ENCODE measurements around the gene ARSG.

ARSG gene

GRCh38 chr17:68418876-68419275 lies 127.6 kb downstream of the ARSG start:
- no peak for TF ChIP-seq CTCF (IDR thresholded peaks at IDR 0.05; ENCODE audit: low read depth, low read length)
- no peaks in the 10 kb centered on the region for H3K9me3 ChIP-seq
- no peaks in the 10 kb centered on the region for H3K36me3 ChIP-seq
- no peak for DNase-seq
- peaks cover 3% of the 10 kb centered on the region; the same call in 1 of the 2 replicates for H3K27me3 ChIP-seq
- no peak overlapping the region for H3K4me3 ChIP-seq (ENCODE audit: low read depth, low read length)
- no peaks in the 10 kb centered on the region for H3K4me1 ChIP-seq

- no peak for DNase-seq
- Histone ChIP-seq H3K4me1 (no peaks in the 10 kb centered on the region), H3K36me3 (no peaks in the 10 kb centered on the region), H3K9me3 (no peaks in the 10 kb centered on the region), H3K4me3 (ENCODE audit: low read depth, low read length) (no peak overlapping the region), H3K27me3 (peaks cover 3% of the 10 kb centered on the region; the same call in 1 of the 2 replicates)
- no peak for TF ChIP-seq CTCF (IDR thresholded peaks at IDR 0.05; ENCODE audit: low read depth, low read length)
Measured at GRCh38 chr17:68420065-68420464, 128.8 kb downstream of the ARSG start.

GRCh38 chr17:68421486-68421885 lies 130.2 kb downstream of the ARSG start:
- no peak for DNase-seq

GRCh38 chr17:68422821-68423220 lies 131.5 kb downstream of the ARSG start:
- H3K27me3 ChIP-seq = peaks cover 3% of the 10 kb centered on the region; the same call in 1 of the 2 replicates
- H3K4me1 ChIP-seq = no peaks in the 10 kb centered on the region
- H3K4me3 ChIP-seq (ENCODE audit: low read depth, low read length) = no peak overlapping the region
- no peaks in the 10 kb centered on the region; the same call in 1 of the 2 replicates for H3K9me3 ChIP-seq
- DNase-seq = no peak
- no peak for TF ChIP-seq CTCF (IDR thresholded peaks at IDR 0.05; ENCODE audit: low read depth, low read length)
- H3K36me3 ChIP-seq = no peaks in the 10 kb centered on the region

More at GRCh38 chr17:68421486-68421885, 130.2 kb downstream of the ARSG start:
- no peaks in the 10 kb centered on the region; the same call in 1 of the 2 replicates for H3K9me3 ChIP-seq
- no peaks in the 10 kb centered on the region for H3K4me1 ChIP-seq
- no peaks in the 10 kb centered on the region for H3K36me3 ChIP-seq
- TF ChIP-seq CTCF (IDR thresholded peaks at IDR 0.05; ENCODE audit: low read depth, low read length) = no peak
- H3K27me3 ChIP-seq = peaks cover 3% of the 10 kb centered on the region; the same call in 1 of the 2 replicates
- no peak overlapping the region for H3K4me3 ChIP-seq (ENCODE audit: low read depth, low read length)

GRCh38 chr17:68423251-68423650 lies 132.0 kb downstream of the ARSG start:
- no peaks in the 10 kb centered on the region; the same call in 1 of the 2 replicates for H3K9me3 ChIP-seq
- H3K4me3 ChIP-seq (ENCODE audit: low read depth, low read length) = no peak overlapping the region
- DNase-seq = no peak
- H3K27me3 ChIP-seq = peaks cover 2% of the 10 kb centered on the region; the same call in 1 of the 2 replicates
- no peaks in the 10 kb centered on the region for H3K36me3 ChIP-seq
- TF ChIP-seq CTCF (IDR thresholded peaks at IDR 0.05; ENCODE audit: low read depth, low read length) = no peak
- no peaks in the 10 kb centered on the region for H3K4me1 ChIP-seq

- Histone ChIP-seq H3K9me3 (no peaks in the 10 kb centered on the region; the same call in 1 of the 2 replicates), H3K27me3 (no peaks in the 10 kb centered on the region), H3K4me1 (no peaks in the 10 kb centered on the region), H3K4me3 (ENCODE audit: low read depth, low read length) (no peak overlapping the region), H3K36me3 (no peaks in the 10 kb centered on the region)
- no peak for DNase-seq
- TF ChIP-seq CTCF (IDR thresholded peaks at IDR 0.05; ENCODE audit: low read depth, low read length) = no peak
Measured at GRCh38 chr17:68424203-68424602, 132.9 kb downstream of the ARSG start.
